Esophagus squamous epithelium (tissue), 4 donors: ENCODE data around the gene CST9L.

ENCODE experiments used
- CTCF ChIP-seq, 6 experiments: fragments of 450-650 bp in 4 of 6; fragments of 200-600 bp in 2 of 6; sonication (generic) in 2 of 6; IDR thresholded peaks; one replicate each; pipeline ENCODE4 v1.5.1; 2016 to 2019; ENCODE audit warnings: antibody characterized with exemption in 6 of 6, mild to moderate bottlenecking in 4 of 6, moderate library complexity in 4 of 6
- POLR2A ChIP-seq, 4 donors: fragments of 450-650 bp; IDR thresholded peaks; one replicate each; pipeline ENCODE4 v1.6.1; 2017; ENCODE audit warnings: antibody characterized with exemption in 4 of 4, mild to moderate bottlenecking in 4 of 4, moderate library complexity in 3 of 4

- TF ChIP-seq CTCF (IDR thresholded peaks at IDR 0.05), result no peak
- no peak for TF ChIP-seq POLR2A (IDR thresholded peaks at IDR 0.05)
Measured at GRCh38 chr20:23548408-23548807, 19.9 kb downstream of the CST9L start.
